Inflammatory macrophage treated with lipopolysaccharide for 4 hours (primary cell): ENCODE measurements around the gene CBR3.
"Not testable (repeated sequence)": the region's sequence is repeated elsewhere in the genome, so short reads cannot be mapped to it uniquely, and the experiment has no call there.

Source experiments
- DNase-seq: peaks from one replicate; pipeline ENCODE4 v3.0.0-alpha.2; 2020

Gene CBR3

DNA sequence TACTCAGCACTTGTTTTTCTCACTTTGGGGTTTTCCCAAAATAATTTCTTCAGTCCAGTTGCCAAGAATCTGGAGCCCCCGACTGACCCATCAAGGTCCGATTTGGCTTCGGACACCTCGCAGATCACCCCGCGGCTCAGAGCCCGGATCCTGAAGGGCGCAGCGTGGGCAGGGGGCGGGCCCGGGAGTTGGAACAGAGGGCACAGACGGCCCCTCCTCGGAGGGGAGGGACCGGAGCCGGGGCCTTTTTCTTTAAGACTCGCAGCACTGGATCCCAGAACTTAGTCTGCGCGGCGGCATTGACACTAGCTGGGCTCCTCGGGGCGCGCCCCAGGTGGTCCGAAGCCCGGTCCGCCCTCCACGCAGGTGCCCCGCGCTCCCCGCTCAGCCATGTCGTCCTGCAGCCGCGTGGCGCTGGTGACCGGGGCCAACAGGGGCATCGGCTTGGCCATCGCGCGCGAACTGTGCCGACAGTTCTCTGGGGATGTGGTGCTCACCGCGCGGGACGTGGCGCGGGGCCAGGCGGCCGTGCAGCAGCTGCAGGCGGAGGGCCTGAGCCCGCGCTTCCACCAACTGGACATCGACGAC is at the start of gene CBR3:
Gene CBR3 (plus strand): TSS at position 277 of the 588 bp plus-strand sequence. CDS start 114 bp downstream, at position 391.
- peak; percentile 63 for DNase-seq

DNA sequence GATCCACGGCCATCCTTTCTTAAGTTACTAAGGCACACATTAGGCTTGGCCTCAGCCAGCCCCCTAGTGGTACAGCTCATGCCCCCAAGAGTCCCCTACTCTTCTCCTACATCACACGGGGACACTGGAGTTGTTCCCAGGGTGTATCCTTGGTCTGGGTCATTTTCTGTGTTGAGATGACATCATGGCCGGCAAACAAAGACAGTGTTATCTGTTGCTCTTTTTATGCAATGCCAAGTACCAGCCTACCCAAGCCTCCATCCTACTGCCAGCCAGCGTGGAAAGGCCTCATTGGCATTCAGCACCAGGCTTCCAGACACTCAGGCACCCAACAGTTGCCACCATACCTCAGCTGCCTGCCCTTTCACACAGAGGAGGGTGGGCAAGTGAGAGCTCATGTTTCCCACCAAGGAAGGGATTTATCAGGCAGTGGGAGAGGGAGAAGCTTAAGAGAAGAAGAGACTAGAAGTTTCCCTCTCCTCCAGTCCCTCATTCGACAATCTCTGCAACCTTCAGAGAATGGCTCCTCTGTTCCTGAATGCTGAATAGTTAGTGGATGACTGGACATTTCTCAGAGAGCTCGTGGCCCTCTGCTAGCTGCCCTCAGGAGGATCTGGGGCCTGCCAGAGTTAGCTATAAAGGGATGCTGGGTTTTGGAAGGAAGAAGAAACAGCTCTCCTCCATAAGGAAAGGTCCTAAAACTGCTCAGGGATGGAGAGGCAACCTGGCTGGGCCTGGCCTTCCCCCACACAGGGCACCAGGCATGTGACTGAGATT is 47.3 kb upstream of the CBR3 start:
- no peak for DNase-seq

DNA sequence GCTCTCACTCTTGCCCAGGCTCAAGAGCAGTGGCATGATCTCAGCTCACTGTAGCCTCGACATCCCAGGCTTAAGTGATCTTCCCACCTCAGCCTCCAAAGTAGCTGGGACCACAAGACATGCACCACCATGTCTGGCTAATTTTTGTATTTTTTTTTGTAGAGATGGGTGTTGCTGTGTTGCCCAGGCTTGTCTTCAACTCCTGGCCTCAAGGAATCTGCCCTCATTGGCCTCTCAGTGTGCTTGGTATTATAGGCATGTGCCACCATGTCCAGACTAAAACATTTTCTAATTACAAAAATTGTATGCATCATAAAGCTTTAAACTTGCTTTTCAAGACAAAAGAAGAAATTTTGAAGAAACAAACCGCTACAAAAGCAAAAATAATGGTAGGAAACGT is 44.9 kb upstream of the CBR3 start:
- no peak for DNase-seq

DNA sequence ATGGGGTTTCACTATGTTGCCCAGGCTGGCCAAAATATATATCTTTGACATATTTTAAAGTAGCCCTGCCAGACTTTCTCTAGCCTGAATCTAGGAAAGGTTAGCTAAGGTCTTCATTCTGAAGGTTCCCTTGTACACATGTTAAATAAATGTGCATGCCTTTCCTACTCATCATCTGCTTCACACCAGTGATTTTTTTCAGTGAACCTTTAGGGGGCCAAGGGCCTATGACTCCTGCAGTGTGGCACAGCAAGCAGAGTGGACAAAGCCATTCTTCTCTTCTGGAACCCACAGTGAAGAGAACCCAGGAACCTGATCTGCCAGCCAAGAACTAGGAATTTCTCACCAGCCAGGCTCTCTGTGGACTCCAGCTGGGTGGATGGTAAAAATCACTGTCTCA is 42.2 kb upstream of the CBR3 start:
- DNase-seq, result no peak

DNA sequence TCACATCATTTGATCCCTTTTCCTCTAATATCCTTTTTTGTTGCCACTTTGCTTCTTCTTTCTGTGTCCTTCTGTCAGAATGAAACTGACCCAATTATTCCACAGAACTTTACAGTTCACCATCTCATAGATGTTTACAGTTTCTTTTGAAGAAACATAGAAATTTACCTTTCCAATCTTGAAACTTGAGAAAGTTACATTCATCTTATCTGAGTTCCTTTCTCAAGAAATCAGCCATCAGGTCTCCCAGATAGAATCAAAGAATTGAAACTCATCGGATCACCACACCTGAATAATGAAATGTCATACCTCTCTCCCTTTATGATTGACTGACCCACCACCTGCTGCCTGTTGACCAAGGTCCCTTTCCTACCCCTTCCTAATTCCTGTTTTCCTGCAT is 41.4 kb upstream of the CBR3 start:
- no peak for DNase-seq

DNA sequence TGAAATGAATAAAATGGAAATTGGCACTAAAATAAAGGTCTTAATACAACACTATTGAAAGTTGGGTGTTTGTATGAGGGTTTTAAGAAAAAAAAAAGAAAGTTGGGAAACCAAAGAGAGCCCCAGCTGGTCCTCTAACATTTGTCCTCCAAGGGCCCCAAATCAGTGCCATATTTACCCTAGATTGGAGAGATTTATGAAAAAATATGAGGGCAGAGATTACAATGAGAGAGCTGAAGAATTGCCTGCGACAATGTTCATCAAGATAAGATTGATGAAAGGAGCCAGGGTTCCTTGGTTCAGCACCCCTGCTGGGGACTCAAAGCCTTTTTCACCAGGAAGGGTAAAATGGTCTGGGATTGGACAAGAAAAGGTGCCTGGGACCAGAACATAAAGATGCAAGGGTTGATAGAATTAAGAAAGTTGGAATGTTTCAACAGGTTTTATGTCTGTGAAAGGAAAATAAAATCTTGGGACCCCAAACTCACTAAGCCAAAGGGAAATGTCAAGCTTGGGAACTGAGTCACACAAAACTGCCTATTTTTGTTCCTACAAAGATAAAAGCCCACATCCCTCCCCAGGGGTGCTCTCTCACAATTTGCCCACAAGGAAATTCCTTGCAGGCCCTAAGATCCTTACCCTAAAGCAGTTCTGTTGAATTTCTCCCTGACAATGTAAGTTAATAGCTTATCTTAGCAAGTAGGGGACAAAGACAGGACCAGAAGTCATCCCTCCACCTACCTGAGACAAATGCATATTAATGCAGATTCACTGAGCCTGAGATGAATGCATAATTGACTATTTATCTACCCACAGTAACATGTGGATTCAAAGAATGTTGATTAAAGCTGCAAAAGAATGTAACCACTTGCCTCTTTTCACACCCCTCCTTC is 38.2 kb upstream of the CBR3 start:
- DNase-seq, result no peak

DNA sequence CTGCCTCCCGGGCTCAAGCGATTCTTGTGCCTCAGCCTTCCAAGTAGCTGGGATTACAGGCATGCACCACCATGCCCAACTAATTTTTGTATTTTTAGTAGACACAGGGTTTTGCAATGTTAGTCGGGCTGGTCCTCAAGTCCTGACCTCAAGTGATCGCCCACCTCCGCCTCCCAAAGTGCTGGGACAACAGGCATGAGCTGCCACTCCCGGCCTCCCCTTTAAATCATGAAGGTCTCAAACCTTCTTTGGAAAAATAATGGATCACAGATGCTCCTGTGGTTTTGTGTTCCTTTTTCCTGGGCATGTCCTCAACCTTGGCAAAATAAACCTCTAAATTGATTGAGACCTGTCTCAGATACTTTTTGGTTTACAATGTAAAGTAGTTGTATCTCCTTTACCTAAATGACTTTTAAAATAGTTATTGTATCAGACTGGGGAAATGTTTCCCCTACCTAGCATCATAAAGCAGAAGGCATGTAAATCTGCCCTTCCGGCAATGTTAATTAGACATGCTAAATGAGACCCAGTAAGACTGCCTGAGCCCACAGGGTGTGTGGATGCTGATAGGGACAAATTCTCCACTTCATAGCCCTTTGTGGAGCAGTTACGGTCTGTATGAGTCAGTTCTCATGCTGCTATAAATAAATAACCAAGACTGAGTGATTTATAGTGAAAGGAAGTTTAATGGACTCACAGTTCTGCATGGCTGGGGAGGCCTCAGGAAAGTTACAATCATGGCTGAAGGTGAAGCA is 37.3 kb upstream of the CBR3 start:
- DNase-seq, result no peak

DNA sequence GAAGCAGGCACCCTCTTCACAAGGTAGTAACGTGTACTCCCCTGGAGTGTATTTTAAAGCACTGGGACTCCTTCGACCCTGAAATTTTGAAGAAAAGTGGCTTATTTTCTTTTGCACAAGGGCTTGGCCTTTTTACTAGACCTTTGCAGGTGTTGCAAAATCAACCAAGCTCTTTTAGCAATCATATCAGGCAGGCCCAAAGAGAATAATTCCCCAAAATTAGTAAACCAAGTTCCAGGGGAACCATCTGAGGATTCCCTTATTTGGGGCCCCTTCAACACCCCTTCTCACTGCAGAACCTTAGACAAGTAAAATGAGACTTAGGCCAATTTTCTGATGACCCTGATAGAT is 36.7 kb upstream of the CBR3 start:
- DNase-seq, result no peak

DNA sequence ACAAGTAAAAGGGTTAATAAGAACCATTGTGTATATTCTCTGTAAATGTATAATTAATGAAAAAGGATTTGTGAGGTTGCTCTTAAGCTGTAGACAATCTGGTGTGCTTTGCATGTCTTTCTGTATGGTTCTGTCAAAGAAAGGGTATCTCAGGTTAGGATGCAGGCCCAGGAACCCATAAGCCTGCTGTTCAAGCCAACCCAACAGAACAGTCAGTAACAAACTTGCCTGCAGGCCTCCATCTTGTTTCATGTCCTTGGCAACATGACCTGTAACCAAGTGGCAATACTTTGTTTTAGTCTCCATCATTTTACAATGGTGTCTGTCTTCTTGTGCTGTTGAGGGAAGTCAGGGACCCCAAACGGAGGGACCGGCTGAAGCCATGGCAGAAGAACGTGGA is 35.9 kb upstream of the CBR3 start:
- DNase-seq, result no peak

DNA sequence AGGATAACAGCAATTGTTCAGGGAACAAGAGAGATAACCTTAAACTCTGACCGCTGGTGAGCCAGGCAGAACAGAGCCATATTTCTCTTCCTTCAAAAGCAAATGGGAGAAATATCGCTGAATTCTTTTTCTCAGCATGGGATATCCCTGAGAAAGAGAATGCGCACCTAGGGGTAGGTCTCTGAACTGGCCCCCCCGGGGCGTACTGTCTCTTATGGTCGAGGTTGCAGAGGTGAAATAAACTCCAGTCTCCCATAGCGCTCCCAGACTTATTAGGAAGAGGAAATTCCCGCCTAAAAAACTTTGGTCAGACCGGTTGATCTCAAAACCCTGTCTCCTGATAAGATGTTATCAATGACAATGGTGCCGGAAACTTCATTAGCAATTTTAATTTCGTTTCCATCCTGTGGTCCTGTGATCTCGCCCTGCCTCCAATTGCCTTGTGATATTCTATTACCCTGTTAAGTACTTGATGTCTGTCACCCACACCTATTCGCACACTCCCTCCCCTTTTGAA is 35.1 kb upstream of the CBR3 start:
- DNase-seq, result not testable (repeated sequence)

DNA sequence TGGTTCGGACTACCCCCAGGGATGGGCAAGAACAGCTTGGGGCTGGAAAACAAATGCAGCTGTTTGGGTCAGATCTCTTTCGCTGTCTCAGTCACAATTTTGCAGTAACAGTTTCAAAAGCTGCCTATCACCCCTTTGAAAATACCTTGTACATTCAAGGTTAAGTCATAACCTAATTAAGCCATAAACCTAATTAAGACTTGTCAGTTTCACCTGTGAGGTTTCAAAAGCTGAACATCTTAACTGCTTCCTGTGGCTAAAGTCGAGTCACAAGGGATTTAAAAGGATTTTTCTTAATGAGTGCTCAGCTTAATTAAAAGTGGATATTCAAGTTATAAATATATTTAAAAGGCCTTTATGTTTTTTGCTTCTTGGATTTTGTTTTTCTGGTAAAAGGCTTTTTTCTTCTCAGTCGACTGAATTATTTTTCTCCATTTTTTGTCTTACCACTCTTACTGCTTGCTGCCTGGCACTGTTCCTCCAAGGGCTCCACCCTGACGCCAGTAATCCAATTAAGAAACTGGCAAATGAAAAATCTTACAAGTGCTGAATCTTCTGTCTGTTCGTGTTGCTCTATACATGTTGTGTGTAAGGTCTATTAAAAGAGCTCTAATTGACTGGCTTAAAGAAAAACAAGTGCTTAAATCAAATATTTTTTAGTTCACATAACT is 33.8 kb upstream of the CBR3 start:
- no peak for DNase-seq

DNA sequence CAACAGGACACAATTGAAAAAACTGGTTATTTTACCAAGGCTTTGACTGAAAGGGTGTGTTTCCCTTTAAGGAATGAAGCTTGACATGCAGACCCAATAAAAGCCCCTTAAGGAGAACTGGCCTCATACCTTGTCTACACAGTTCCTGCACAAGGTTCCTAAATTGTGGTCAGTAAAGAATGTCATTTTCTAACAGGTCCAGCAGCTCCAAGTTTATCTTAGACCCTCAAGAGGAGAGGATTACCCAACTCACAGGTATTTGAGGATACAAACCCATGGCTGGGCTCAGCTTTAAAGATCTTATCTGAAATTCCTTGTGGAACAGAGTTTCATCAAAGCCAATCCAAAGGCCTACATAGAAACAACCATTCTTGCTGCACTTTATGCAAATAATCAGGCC is 31.4 kb upstream of the CBR3 start:
- DNase-seq, result no peak

DNA sequence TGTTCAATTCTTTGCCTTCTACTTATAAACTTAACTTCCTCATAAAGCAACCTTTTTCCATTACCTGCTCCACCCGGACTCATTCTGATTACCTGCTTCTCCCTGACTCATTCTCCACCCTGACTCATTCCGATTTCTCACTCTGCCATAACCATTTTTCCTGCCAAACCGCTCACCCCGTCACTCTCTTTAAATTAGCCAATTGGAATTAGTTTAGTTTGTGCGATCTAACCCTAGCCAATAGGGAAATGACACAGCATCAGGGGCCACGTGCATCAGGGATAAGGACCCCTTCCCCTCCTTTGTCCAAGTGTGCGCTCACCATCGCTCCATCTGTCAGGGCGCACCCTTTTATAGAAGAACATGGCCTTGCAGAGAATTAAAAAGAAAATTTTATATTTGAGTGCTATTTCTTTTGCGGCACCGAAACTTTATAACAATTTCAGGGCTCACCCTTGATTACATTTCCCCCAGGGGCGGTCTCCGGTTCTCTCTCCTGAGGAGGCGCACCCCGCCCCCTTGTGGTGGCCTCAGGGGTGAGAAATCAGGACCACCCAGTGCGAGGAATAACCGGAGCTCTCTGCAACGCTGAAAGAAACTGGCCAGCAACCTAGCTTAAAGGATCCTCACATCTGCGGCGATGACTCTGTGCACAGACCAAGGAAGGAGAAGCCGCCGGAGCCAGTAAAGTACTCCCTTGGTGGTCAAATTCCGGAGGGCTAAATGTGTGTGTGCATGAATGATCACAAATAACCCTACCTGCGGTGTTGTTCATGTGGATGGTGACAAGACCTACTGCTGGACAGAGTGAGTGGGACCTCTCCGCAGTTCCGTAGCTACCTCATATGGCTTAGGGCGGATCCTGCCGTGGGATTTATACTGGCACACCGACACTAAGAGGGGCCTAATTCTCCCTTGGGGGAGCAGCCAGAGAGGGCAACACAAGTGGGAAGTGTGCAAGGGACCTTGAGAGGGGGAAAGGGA is 30.3 kb upstream of the CBR3 start:
- DNase-seq, result peak; percentile 34

DNA sequence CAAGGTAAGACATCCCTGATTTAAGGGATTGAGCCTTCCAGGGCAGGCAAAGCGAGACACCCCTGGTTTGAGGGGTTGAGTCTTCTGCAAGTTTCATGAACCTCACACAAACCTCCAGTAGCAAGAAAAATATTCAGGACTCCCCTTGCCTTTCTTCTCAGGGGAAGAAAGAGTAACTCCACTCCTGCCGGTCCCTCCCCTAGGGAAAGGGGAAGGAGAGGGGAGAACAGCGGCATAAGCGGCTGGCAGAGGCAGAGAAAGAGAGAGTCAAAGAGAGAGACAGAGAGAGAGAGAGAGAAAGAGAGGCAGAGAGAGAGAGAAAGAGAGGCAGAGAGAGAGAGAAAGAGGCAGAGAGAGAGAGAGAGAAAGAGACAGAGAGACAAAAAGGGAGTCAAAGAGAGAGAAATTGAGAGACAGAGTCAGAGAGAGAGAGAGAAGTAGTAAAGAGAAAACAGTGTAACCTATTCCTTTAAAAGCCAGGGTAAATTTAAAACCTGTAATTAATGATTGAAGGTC is 29.5 kb upstream of the CBR3 start:
- DNase-seq, result no peak

DNA sequence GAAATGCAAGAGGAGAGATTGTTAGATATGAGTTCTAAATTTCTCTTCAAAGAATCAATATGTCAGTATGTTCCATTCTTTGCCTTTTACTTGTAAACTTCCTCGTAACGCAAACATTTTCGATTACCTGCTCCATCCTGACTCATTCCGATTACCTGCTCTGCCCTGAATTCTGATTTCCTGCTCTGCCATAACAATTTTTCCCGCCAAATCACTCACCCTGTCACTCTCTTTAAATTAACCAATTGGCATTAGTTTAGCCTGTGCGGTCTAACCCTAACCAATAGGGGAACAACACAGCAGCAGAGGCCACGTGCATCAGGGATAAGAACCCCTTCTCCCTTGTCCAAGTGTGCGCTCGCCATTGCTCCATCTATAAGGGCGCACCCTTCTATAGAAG is 25.0 kb upstream of the CBR3 start:
- no peak for DNase-seq

DNA sequence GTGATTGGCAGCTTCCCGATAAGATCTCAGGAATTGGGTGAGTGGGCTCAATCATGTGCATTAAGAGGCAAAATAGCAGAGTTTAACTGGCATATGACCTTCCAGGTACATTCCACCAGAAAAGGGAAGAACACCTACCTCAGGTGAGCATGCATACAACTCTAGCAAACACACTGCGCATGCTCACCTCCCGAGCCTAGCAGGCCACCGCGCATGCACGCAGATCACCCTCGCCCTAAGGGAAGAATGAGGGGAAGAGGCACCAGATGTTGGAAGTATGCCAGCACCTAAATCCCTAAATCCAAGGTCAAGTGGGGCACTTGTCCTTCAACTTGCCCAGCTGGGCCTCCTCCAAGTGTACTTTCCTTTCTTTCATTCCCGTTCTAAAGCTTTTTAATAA is 23.6 kb upstream of the CBR3 start:
- DNase-seq, result no peak

DNA sequence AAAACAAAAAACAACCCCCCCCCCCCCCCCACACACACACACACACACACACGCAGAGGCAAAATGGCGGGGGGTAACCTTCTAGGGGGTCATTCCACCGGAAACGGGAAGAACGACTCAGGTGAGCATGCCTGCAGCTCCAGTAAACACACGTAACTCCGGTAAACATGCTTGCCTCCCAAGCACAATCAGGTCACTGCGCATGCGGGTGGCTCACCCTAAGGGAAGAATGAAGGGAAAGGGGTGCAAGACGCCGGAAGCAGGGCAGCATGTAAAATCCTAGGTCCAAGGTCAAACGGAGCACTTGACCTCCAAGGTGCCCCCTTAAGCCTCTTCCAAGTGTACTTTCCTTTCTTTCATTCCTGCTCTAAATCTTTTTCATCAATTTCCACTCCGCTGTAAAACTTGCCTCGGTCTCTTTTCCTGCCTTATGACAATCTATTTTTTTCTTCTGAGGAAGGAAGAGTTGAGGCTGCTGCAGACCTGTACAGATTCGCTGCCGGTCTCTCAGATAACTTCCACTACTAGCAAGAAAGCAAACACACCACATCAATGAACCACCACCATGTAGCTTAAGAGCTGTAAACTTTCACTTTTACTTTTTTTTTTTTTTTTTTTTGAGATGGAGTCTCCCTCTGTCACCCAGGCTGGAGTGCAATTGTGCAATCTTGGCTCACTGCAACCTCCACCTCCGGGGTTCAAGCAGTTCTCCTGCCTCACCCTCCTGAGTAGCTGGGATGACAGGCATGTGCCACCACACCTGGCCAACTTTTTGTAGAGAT is 21.0 kb upstream of the CBR3 start:
- peak; percentile 44 for DNase-seq

DNA sequence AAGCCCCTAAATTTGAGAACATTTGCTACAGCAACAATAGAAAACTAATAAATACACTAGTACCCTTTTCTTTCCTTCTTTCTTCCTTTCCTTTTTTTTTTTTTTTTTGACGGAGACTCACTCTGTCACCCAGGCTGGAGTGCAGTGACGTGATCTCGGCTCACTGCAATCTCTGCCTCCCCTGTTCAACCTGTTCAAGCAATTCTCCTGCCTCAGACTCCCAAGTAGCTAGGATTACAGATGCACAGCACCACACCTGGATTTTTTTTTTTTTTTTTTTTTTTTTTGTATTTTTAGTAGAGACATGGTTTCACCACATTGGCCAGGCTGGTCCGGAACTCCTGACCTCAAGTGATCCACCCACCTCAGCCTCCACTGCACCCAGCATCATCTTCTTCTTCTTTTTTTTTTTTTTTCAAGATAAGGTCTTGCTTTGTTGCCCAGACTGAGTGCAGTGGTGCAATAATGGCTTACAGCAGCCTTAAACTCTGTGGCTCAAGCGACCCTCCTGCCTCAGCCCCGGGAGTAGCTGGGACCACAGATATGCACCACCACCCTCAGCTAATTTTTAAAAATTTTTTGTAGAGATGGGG is 19.6 kb upstream of the CBR3 start:
- peak; percentile 33 for DNase-seq

DNA sequence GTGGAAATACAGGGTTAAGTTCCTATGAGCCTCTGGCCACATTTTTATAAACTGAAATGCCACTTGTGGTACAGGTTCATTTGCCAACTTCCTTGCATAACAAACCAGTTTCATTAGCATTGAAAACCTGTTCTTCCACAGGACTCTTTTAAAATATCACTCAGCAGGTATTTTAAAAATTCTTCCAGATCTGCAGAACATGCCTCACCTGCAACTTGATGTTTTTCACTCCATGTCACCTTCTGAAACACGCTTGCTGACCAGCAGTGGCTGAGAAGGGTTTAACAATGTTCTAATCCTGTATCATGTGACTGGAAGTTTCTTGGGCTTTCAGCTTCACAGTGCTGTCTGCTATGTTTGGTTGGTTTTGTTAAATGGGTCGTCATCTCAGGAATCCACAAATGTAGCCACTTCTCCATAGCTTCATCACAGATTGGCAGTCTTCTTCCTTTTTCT is 17.6 kb upstream of the CBR3 start:
- DNase-seq, result peak; percentile 27
